ENCODE results near the gene RNGTT. TPM values are rescaled to one million over a fixed set of nuclear protein-coding genes. Genes with fewer than 3 reads are reported as not detected.

Gene RNGTT
- total RNA-seq, 1 experiment from 2014 or later: 19.4 TPM

GRCh38 chr6:88823998-88824397, 139.4 kb downstream of the RNGTT start:
- H3K4me3 Mint-ChIP-seq (ENCODE audit: low read depth, unreplicated experiment): no peak overlapping the region
- H3K4me1 Mint-ChIP-seq (ENCODE audit: low read depth, unreplicated experiment): no peaks in the 10 kb centered on the region
- no peaks in the 10 kb centered on the region for H3K36me3 Mint-ChIP-seq (ENCODE audit: insufficient read depth, unreplicated experiment)
- intact Hi-C loops (cut with micrococcal nuclease; ENCODE audit: unreplicated experiment): no loop called here
- CTCF ChIA-PET: no interaction called here
- H3K27me3 Mint-ChIP-seq (ENCODE audit: unreplicated experiment): no peaks in the 10 kb centered on the region
- no peak overlapping the region for H3K27ac Mint-ChIP-seq (ENCODE audit: unreplicated experiment)
- H3K9me3 Mint-ChIP-seq (ENCODE audit: low read depth, unreplicated experiment): no peaks in the 10 kb centered on the region
- no peak for TF ChIP-seq CTCF (IDR thresholded peaks at IDR 0.05; ENCODE audit: unreplicated experiment)
- DNase-seq: no peak
- BruUV-seq (replicated peaks): no TSS peak

GRCh38 chr6:88815491-88815890, 147.9 kb downstream of the RNGTT start:
- Mint-ChIP-seq H3K27me3 (ENCODE audit: unreplicated experiment) (no peaks in the 10 kb centered on the region), H3K36me3 (ENCODE audit: insufficient read depth, unreplicated experiment) (no peaks in the 10 kb centered on the region), H3K4me3 (ENCODE audit: low read depth, unreplicated experiment) (no peak overlapping the region), H3K4me1 (ENCODE audit: low read depth, unreplicated experiment) (peaks cover 12% of the 10 kb centered on the region), H3K27ac (ENCODE audit: unreplicated experiment) (no peak overlapping the region), H3K9me3 (ENCODE audit: low read depth, unreplicated experiment) (no peaks in the 10 kb centered on the region)
- CTCF ChIA-PET: interaction anchor here (0.6 kb wide), 1 partner anchor 38 kb away, joined by 4 read pairs; no protein-coding TSS in a partner anchor
- intact Hi-C loops (cut with micrococcal nuclease; ENCODE audit: unreplicated experiment): no loop called here
- no TSS peak for BruUV-seq (replicated peaks)
- DNase-seq: no peak
- no peak for TF ChIP-seq CTCF (IDR thresholded peaks at IDR 0.05; ENCODE audit: unreplicated experiment)

GRCh38 chr6:88814909-88815308, 148.5 kb downstream of the RNGTT start:
- no peaks in the 10 kb centered on the region for H3K27me3 Mint-ChIP-seq (ENCODE audit: unreplicated experiment)
- no peak overlapping the region for H3K4me3 Mint-ChIP-seq (ENCODE audit: low read depth, unreplicated experiment)
- CTCF ChIA-PET: interaction anchor here (0.6 kb wide), 1 partner anchor 39 kb away, joined by 4 read pairs; no protein-coding TSS in a partner anchor
- no peak overlapping the region for H3K27ac Mint-ChIP-seq (ENCODE audit: unreplicated experiment)
- TF ChIP-seq CTCF (IDR thresholded peaks at IDR 0.05; ENCODE audit: unreplicated experiment): no peak
- no peaks in the 10 kb centered on the region for H3K9me3 Mint-ChIP-seq (ENCODE audit: low read depth, unreplicated experiment)
- DNase-seq: no peak
- no TSS peak for BruUV-seq (replicated peaks)
- H3K36me3 Mint-ChIP-seq (ENCODE audit: insufficient read depth, unreplicated experiment): no peaks in the 10 kb centered on the region
- intact Hi-C loops (cut with micrococcal nuclease; ENCODE audit: unreplicated experiment): no loop called here
- H3K4me1 Mint-ChIP-seq (ENCODE audit: low read depth, unreplicated experiment): peaks cover 12% of the 10 kb centered on the region

GRCh38 chr6:88813045-88813444, 150.4 kb downstream of the RNGTT start:
- no peak for DNase-seq
- Mint-ChIP-seq H3K36me3 (ENCODE audit: insufficient read depth, unreplicated experiment) (no peaks in the 10 kb centered on the region), H3K4me1 (ENCODE audit: low read depth, unreplicated experiment) (peaks cover 12% of the 10 kb centered on the region), H3K27me3 (ENCODE audit: unreplicated experiment) (no peaks in the 10 kb centered on the region), H3K27ac (ENCODE audit: unreplicated experiment) (no peak overlapping the region), H3K4me3 (ENCODE audit: low read depth, unreplicated experiment) (no peak overlapping the region), H3K9me3 (ENCODE audit: low read depth, unreplicated experiment) (peaks cover 4% of the 10 kb centered on the region)
- CTCF ChIA-PET: no interaction called here
- BruUV-seq (replicated peaks): no TSS peak
- intact Hi-C loops (cut with micrococcal nuclease; ENCODE audit: unreplicated experiment): no loop called here
- TF ChIP-seq CTCF (IDR thresholded peaks at IDR 0.05; ENCODE audit: unreplicated experiment): no peak
